HG03280 (cell line): ENCODE data around the gene IL20RB.

Source experiments
- ATAC-seq: cut with Tn5 transposase; IDR thresholded peaks from one replicate; pipeline ENCODE4 v1.9.1; 2021; ENCODE audit warnings: mild to moderate bottlenecking, moderate library complexity; ENCODE audit not compliant: unreplicated experiment

Gene IL20RB, protein sequence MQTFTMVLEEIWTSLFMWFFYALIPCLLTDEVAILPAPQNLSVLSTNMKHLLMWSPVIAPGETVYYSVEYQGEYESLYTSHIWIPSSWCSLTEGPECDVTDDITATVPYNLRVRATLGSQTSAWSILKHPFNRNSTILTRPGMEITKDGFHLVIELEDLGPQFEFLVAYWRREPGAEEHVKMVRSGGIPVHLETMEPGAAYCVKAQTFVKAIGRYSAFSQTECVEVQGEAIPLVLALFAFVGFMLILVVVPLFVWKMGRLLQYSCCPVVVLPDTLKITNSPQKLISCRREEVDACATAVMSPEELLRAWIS

DNA sequence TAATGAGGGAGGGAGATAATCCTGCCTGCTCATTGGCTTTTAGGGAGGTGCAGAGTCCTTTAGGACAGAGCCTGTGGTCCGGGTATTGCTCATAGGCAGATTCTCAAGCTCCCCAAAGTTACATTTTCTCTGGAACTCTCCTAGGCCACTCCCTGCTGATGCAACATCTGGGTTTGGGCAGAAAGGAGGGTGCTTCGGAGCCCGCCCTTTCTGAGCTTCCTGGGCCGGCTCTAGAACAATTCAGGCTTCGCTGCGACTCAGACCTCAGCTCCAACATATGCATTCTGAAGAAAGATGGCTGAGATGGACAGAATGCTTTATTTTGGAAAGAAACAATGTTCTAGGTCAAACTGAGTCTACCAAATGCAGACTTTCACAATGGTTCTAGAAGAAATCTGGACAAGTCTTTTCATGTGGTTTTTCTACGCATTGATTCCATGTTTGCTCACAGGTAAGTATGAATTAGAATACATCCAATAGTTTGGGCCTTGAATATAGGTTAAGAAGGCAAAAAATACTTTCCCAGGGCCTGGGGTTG lies at the start of gene IL20RB:
Gene IL20RB (plus strand): TSS at position 233 of the 538 bp plus-strand sequence. CDS start 131 bp downstream, at position 364.
- no peak for ATAC-seq

DNA sequence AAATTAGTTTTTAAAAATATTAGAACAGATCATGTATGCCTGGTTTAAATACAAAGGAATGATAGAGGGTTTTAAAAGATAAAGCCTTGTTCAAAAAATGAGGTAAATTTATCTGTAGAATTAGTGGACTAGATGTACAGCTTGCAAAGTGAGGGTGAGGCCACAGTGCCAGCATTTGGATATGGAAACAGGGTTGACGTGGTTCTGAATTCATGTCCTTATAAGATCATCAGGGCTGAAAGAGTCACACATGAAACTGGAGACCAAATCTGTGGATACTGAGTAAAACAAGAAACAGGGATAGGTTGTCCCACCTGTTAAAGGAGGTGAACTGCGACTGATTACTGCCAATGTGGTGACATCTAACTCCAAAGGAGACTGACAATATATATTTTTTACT lies 49.5 kb upstream of the IL20RB start:
- no peak for ATAC-seq

DNA sequence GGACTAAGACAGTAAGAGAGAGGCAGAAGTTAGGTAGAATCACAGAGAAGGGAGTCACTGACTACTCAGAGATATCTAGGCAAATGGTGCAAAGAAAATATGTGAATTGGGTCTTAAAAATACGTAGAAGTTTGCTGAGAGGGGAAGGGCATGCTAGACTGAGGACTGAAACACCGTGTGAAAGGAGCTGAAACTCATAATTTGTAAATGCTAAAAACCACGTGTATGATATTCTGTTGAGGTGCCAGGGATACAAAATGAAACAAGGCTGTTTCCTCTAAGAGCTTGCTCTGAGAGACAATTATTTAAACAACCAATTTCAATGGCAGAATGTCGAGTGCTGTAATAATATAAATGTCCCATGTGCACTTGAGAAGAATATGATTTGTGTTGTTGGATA lies 48.6 kb upstream of the IL20RB start:
- ATAC-seq: no peak

DNA sequence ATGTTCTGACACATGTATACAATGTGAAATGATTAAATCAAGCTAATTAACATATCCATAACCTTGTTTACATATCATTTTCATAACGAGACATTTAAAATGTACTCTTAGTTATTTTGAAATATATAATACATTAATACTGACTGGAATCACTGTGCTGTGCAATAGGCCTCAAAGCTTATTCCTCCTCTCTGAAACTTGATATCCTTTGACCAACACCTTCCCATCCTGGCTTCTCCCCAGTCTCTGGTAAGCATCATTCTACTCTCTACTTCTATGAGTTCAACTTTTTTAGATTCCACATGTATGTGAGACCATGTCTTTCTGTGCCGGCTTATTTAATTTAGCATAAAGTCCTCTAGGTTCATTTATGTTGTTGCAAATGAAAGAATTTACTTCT lies 47.1 kb upstream of the IL20RB start:
- ATAC-seq: no peak

DNA sequence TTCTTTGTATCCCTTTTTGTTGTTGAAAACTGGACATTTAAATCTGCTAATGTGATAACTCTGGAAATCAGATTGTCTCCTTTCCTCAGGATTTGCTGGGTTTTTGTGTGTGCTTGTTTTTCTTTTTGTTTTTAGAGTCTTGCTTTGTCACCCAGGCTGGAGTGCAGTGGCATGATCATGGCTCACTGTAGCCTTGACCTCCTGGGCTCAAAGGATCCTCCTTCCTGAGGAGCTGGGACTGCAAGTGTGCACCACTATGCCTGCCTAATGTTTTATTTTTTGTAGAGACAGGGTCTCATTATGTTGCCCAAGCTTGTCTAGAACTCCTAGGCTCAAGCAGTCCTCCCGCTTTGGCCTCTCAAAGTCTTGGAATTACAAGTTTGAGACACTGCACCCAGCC lies 44.6 kb upstream of the IL20RB start:
- no peak for ATAC-seq

DNA sequence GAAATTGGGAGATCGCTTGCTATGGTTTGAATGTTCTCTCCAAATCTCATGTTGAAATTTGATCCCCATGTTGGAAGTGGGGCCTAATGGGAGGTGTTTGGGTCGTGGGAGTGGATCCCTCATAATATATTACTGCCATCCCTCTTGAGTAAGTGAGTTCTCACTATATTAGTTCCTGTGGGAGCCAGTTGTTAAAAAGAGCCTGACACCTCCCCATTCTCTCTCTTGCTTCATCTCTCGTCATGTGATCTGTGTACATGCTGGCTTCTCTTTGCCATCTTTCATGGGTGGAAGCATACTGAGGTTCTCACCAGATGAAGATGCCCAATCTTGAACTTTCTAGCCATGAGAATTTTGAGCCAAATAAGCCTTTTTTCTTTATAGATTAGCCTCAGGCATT lies 43.0 kb upstream of the IL20RB start:
- ATAC-seq: no peak

DNA sequence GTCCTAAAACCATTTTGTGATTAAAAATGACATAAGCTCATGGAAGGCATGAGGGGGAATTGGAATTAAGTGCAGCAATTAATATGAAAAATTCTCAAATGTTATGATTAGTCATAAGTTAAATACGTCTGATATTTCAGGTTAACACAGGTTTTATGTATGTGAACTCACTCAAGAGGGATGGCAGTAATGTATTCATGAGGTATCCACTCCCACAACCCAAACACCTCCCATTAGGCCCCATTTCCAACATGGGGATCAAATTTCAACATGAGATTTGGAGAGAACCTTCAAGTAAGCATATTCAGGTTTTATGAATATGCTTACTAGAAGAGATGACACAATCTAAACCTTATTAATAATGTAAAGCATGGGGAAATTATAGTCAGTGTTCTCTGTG lies 41.6 kb upstream of the IL20RB start:
- no peak for ATAC-seq

DNA sequence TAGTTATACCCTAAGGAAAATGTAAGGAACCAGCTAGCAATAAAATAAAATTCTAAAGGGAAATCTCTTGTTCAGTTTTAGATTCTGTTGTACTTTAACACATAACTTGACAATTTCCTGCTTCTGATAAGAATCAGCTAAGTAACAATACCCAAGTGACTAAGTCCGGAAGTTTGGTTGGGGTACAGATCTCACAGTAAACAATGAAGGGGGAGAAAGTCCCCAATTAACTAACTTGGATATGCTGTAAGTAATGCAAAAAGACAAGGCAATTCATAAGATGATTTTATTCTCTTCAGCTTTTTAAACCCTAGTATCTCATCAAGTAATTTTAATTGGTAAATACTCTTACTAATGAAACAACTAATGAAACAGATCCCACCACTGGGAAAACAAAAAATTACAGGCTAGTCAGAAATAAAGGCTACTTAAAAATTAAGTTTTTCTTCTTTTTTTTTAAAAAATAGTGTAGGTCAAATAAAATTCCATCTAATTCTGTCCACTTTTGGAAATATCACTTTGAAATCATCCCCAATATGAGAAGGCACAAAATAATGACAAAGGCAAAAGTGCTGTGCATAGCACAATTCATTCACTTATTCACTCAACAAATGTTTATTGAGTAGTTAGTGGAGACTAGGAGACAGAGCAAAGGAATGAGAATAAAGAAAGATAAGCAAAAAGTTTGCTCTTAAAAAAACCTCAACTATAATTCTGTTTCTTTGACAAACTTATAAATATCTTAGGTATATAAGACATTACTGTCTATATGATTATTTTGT lies 37.8 kb upstream of the IL20RB start:
- ATAC-seq: no peak

DNA sequence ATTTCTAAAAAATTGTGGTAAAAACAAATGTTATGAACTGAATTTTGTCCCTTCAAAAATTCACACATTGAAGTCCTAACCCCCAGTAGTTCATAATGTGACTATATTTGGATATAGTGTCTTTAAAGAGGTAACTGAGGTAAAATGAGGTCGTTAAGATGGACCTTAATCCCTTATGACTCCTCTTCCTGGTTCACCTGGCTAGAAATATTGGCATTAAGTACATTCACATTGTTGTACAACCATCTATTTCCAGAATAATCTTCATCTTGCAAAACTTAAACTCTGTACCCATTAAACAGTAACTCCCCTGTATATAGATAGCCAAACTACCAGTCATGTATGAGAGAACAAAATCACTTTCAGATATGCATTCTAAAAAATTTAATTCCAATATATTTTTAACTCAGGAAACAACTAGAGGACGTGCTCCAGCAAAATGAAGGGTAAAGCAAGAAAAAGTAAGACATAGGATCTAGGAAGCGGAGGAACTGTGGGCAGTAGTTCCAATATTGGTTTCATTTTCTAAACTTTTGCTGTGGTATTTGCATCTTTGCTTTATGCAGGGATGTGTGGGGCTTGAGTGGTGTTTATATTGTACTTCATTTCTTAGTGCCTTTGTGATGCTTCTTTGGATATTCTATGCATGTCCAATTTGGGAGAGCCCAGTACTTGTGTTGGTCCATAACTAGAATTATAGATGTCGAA lies 36.7 kb upstream of the IL20RB start:
- ATAC-seq: no peak

DNA sequence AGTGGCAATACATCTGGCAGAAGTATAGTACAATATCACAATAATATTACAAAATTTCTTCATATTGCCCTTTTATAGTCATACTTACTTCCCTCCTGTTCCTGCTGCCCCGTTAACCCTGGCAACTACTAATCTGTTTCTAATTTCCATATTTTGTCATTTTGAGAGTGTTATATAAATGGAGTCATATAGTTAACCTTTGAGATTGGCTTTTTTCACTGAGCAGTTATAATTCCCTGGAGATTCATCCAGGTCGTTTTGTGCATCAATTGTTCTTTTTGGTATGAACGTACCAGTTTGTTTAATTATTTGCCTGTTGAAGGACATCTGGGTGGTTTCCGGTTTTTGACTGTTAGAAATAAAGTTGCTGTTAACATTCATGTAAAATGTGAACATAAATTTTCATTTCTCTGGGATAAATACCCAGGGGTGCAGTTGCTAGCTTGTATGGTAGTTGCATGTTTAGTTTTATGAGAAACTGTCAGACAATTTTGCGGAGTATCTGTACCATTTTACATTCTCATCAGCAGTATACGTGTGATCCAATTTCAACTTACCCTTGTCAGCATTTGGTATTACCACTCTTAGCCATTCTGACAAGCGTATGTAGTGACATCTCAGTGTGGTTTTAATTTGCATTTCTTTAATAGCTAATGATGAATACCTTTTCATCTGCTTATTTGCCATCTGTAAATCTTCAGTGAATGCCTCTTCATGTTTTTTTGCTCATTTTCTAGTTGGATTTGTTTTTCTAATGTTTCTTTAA lies 32.2 kb upstream of the IL20RB start:
- ATAC-seq: no peak

DNA sequence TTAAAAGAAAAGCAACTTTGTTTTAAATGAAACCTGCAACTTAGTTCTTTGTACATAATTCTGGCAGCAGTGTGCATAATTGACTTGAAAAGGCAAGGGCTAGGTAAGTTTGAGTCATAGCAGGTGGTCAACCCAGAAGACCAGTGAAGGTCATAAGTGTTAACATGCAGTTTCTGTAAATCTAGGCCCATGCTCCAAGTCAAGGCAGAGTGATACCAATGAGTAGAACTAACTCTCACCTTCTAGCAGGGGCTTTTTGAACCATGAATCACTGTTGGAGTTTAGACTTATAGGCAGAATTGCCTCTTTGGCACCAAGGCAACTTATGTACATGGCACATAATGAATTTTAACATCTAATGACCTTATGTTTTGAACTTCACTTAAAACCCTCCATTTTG lies 29.5 kb upstream of the IL20RB start:
- ATAC-seq: no peak

DNA sequence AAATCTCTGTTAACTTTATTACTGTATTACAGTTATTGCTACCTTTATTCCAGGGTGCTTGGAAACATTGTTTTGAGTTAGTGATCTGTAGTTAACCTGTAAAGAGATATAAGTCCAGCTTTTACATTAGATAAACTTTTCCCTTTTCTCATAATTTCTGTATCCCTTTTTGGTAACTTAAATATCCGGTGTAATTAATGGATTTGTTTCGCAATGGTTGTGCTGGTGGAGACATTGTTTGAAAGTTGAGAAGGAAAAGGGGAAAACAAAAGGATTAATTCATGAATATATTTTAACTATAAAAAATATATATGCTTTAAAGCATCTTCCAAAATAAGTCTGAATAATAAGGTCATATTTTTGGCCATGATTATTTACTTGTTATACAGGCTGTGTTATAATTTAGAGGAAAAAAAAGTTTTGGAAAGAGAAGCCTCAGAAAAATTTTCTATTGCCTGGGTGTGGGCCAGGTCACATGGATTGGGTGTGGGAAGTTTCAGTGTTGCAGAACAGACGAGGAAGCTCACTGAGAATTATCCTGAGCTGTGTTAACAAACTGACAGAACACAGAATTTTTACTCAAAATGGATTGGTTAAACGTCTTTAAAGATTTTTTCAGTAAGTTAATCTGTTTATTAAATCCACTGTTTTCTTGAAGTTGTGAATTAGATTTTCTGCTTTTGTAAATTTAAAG lies 27.7 kb upstream of the IL20RB start:
- no peak for ATAC-seq

DNA sequence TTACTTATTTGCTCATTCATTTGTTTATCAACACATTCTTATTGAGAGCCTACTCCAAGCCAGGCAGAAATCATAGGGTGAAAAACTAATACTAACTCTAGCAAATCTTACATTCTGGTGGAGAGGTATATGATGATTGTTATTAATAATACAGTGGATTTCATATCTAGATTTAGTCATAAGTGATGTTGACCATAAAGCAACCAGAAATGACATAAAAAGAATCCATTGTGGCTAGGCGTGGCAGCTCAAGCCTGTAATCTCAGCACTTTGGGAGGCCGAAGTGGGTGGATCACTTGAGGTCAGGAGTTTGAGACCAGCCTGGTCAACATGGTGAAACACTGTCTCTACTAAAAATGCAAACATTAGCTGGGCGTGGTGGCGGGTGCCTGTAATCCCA lies 26.2 kb upstream of the IL20RB start:
- ATAC-seq: no peak

DNA sequence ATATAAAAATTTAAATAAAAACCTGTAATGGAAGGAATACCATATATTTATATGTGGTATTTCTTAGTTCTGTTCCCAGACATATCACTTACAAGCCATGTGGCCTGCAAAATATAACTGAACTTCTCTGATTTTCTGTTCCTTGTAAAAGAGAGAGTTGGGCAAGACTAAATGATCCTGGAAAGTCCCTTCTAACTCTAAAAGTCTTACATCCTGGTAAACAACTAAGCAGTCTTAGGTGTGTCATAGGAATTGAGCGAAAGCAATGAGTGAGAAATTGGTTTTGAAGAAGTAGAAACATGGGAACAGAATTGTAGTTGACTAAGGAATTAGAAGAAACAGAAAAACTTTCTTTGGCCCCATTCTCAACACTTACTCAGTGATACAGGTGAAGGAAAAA lies 25.3 kb upstream of the IL20RB start:
- ATAC-seq: peak; percentile 47

DNA sequence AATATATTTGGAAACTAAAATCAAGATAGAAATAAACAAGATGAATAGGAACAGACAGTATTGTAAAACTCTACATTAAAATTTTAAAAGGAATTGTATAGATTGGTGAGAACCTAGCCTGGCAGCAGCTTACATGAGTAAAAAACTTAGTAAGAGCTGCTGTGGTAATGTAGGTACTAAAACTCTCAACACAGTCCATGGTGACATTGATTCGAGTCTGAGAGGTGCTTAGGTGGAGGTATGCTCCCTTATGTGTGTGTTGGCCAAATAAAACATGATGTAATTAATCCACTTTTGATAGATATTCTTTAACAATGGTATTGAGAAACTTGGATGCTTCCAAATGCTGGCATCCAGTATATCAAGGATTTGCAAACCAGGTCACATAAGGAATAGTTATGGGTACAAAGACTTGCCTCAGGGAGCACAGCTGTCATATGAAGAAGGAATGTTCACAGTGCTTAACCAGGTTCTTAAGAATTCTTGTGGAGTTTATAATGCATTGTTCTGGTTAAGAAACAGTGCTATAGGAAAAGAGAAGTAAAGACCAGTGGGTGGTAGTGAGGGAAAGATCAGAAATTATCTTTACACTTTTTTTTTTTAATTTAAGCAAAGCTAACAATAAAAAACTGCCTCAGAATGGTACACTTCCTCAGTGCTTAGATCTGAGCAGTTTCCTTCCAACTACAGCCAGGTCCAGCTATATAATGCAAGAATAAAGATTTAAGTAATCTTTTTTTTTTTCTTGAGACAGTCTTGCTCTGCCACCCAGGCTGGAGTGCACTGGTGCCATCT lies 24.6 kb upstream of the IL20RB start:
- peak; percentile 28 for ATAC-seq

DNA sequence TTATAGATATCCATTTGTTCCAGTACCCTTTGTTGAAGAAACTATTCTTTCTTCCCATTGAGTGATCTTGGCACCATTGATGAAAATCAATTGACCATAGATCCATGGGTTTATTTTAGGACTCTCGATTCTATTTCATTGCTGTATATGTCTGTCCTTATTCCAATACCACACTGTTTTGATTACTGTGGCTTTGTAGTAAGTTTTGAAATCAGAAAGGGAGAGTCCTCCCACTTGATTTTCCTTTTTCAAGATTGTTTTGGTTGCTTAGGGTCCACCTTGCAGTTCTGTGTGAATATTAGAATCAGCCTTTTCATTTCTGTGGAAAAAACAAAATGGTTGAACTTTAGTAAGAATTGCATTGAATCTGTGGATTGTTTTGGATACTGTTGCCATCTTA lies 20.6 kb upstream of the IL20RB start:
- ATAC-seq: no peak

DNA sequence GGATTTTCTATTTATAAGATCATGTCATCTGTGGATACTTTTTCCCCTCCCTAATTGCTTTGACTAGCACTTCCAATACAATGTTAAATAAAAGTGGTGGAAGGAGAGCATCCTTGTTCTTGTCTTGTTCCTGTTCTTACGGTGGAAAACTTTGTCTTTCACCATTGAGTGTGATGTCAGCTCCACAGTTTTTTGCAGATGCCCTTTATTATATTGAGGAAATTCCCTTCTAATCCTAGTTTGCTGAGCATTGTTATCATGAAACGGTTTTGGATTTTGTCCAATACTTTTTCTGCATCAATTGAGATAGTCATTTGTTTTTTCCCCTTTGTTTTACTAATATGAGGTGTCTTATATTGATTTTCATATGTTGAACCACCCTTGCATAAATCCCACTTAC lies 19.9 kb upstream of the IL20RB start:
- no peak for ATAC-seq

DNA sequence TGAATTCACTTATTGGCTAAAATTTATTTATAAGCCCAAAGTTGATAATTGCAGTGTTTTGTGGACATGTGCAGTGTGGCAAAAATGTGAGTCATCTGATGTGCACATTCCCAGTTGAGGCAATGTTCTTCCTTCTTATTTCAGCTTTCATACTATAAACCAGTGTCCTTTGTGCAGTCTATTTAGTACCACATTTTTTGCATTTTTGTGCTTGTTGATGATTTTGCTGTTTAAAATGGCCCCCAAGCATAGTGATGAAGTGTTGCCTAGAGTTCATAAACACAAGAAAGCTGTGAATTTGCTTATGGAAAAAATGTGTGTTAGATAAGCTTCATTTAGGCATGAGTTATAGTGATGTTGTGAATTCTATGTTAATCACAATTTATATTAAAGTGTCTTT lies 19.4 kb upstream of the IL20RB start:
- no peak for ATAC-seq

DNA sequence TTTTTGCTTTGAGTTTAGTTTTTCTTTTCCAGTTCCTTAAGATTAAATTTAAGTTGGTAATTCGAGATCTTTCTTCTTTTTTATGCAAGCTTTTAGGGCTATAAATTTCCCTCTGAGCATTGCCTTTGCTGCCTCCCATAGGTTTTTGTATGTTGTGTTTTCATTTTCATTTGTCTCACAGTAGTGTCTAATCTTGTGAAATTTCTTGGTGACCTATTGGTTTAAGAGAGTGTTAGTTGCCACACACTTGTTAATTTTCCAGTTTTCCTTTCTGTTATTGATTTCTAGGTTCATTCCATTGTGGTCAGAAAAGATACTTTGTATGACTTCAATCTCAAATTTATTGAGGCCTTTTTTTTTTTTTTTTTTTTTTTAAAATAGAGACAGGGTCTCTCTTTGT lies 18.3 kb upstream of the IL20RB start:
- ATAC-seq: no peak
